Tibial nerve (tissue), 4 donors: ENCODE data around the gene MAP3K20. TPM values are rescaled to one million over a fixed set of nuclear protein-coding genes. Genes with fewer than 3 reads are reported as not detected.
A peak's percentile ranks its signal among the peaks of the same experiment; 100 is the strongest.

ENCODE experiments used
- DNase-seq, 2 donors: peaks; one replicate each; pipeline ENCODE4 v3.0.0-alpha.2; 2019; ENCODE audit warnings: low spot score in 2 of 2
- H3K27ac ChIP-seq, 4 donors: fragments of 200-600 bp; sonication (generic) in 3 of 4; one replicate each; pipeline ENCODE4 v1.5.1; 2017 to 2019; ENCODE audit warnings: mild to moderate bottlenecking in 1 of 4
- H3K27me3 ChIP-seq, 2 donors: fragments of 200-600 bp; sonication (generic) in 1 of 2; one replicate each; pipeline versions ENCODE4 v1.5.1 to v1.6.0; 2017 to 2019
- H3K36me3 ChIP-seq, 3 donors: fragments of 200-600 bp; sonication (generic); one replicate each; pipeline ENCODE4 v1.5.1; 2018 to 2019
- H3K4me1 ChIP-seq, 4 donors: fragments of 200-600 bp; sonication (generic) in 3 of 4; one replicate each; pipeline ENCODE4 v1.5.1; 2017 to 2019
- H3K4me3 ChIP-seq, 4 donors: fragments of 200-600 bp; sonication (generic) in 3 of 4; one replicate each; pipeline ENCODE4 v1.5.1; 2017 to 2019; ENCODE audit warnings: mild to moderate bottlenecking in 1 of 4, moderate library complexity in 1 of 4
- H3K9me3 ChIP-seq, 4 donors: fragments of 200-600 bp; sonication (generic) in 3 of 4; one replicate each; pipeline ENCODE4 v1.5.1; 2017 to 2019
- CTCF ChIP-seq, 5 experiments: fragments of 200-600 bp in 3 of 5; fragments of 450-650 bp in 2 of 5; sonication (generic) in 3 of 5; IDR thresholded peaks; one replicate each; pipeline ENCODE4 v1.5.1; 2016 to 2019; ENCODE audit warnings: antibody characterized with exemption in 5 of 5, mild to moderate bottlenecking in 3 of 5, moderate library complexity in 2 of 5
- EP300 ChIP-seq, 2 donors: sonication (generic); formaldehyde crosslinking; IDR thresholded peaks; one replicate each; pipeline ENCODE4 v1.6.1; 2017; ENCODE audit warnings: antibody characterized with exemption in 2 of 2, mild to moderate bottlenecking in 1 of 2
- POLR2A ChIP-seq, 2 donors: fragments of 450-650 bp; IDR thresholded peaks; one replicate each; pipeline ENCODE4 v1.6.1; 2017; ENCODE audit warnings: antibody characterized with exemption in 2 of 2, mild to moderate bottlenecking in 2 of 2, moderate library complexity in 2 of 2
- WGBS, 2 donors: methylation state at CpG; one replicate each; pipeline ENCODE4 v1.1.5; 2018; 5-methylcytosine and 5-hydroxymethylcytosine counted together
- total RNA-seq, 4 donors: library from RNA; depleted of rRNA; stranded (reverse); fragments of >200 nt; gene quantifications; one replicate each; pipeline ENCODE4 v1.1.0, GENCODE V29; 2016

MAP3K20 gene
- total RNA-seq, 4 donors from 2014 or later, result 21.9 to 32.6 (median 23.2) TPM

GRCh38 chr2:173210270-173211196 is 134.9 kb downstream of the MAP3K20 start:
- Histone ChIP-seq H3K36me3 (peaks cover 0 to 5% (median 0%) of the 10 kb centered on the region in 3 donors), H3K4me3 (no peak overlapping the region), H3K27ac (peak overlapping the region in 2 of 4 donors; percentile 4 to 46), H3K4me1 (peaks cover 0 to 14% (median 4%) of the 10 kb centered on the region in 4 donors), H3K27me3 (no peaks in the 10 kb centered on the region), H3K9me3 (no peaks in the 10 kb centered on the region)
- WGBS, 2 donors, result 20 to 23% methylated on average over 8 of the region's 8 CpGs
- DNase-seq, result peak; percentile 48 to 87
- TF ChIP-seq POLR2A (IDR thresholded peaks at IDR 0.05), result no peak
- TF ChIP-seq EP300 (IDR thresholded peaks at IDR 0.05), result peak; percentile 30 to 85
- TF ChIP-seq CTCF (IDR thresholded peaks at IDR 0.05), result peak; percentile 77 to 91 (median 87)

DNA sequence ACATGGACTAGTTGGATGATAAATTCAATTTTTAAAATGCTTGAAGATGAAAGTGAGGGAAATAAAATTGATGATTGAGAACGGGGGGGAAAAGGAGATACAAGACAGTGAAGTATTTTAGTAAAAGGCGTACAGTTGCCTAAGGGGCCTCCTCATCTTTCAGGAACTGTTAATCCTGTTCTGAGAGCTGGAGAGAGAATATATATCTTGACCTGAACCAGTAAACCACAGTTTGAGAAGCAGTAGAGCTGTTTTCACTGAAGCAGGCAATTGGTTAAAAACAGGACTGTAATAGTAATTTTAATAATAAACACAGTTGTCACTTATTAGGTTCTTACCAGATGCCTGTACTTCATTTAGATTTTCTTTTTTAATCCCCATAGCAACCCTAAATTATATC is 137.5 kb downstream of the MAP3K20 start:
- H3K9me3 ChIP-seq, result no peaks in the 10 kb centered on the region
- no peak overlapping the region for H3K4me3 ChIP-seq
- 86 to 93% methylated on average over 2 of the region's 2 CpGs for WGBS, 2 donors
- no peak overlapping the region for H3K27ac ChIP-seq
- peaks cover 0 to 5% (median 0%) of the 10 kb centered on the region in 3 donors for H3K36me3 ChIP-seq
- peaks cover 0 to 10% (median 6%) of the 10 kb centered on the region in 4 donors for H3K4me1 ChIP-seq
- TF ChIP-seq EP300 (IDR thresholded peaks at IDR 0.05), result no peak
- no peaks in the 10 kb centered on the region for H3K27me3 ChIP-seq
- DNase-seq, result no peak

- Histone ChIP-seq H3K9me3 (no peaks in the 10 kb centered on the region), H3K4me1 (peaks cover 0 to 20% (median 7%) of the 10 kb centered on the region in 4 donors), H3K4me3 (no peak overlapping the region), H3K36me3 (peaks cover 0 to 5% (median 0%) of the 10 kb centered on the region in 3 donors), H3K27me3 (no peaks in the 10 kb centered on the region), H3K27ac (no peak overlapping the region)
- 91 to 94% methylated on average over 5 of the region's 5 CpGs for WGBS, 2 donors
- no peak for TF ChIP-seq EP300 (IDR thresholded peaks at IDR 0.05)
- TF ChIP-seq POLR2A (IDR thresholded peaks at IDR 0.05), result no peak
- no peak for TF ChIP-seq CTCF (IDR thresholded peaks at IDR 0.05)
- no peak for DNase-seq
Measured at GRCh38 chr2:173214213-173214612, 138.6 kb downstream of the MAP3K20 start.

DNA sequence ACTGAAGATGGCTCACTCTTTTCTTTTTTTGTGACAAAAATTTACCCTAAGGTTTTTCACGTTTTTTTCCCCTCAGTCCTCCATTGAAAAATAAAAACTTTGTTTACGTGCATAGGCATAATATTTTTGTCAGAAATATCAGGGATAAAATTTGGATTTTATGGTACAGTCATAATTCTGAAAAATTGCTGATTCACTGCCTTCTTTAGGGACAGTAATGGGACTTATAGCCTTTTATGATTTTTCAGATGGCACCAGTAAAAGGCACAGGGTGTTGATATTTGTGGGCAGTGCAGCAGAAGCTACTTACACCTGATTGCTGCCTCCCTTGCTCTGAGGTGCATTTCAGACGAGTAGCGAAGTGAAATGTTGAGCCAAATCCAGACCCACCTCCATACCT is 139.7 kb downstream of the MAP3K20 start:
- Histone ChIP-seq H3K4me3 (no peak overlapping the region), H3K27me3 (no peaks in the 10 kb centered on the region), H3K9me3 (no peaks in the 10 kb centered on the region), H3K27ac (no peak overlapping the region), H3K36me3 (peaks cover 0 to 5% (median 0%) of the 10 kb centered on the region in 3 donors), H3K4me1 (peaks cover 0 to 20% (median 4%) of the 10 kb centered on the region in 4 donors)
- TF ChIP-seq CTCF (IDR thresholded peaks at IDR 0.05) (no peak), POLR2A (IDR thresholded peaks at IDR 0.05) (no peak), EP300 (IDR thresholded peaks at IDR 0.05) (no peak)
- 93 to 97% methylated on average over 4 of the region's 4 CpGs for WGBS, 2 donors
- DNase-seq, result no peak

GRCh38 chr2:173216051-173216450 is 140.4 kb downstream of the MAP3K20 start:
- H3K4me3 ChIP-seq, result no peak overlapping the region
- 93 to 94% methylated on average over 1 of the region's 1 CpG for WGBS, 2 donors
- H3K27me3 ChIP-seq, result no peaks in the 10 kb centered on the region
- H3K36me3 ChIP-seq, result peaks cover 0 to 5% (median 0%) of the 10 kb centered on the region in 3 donors
- peaks cover 0 to 14% (median 4%) of the 10 kb centered on the region in 4 donors for H3K4me1 ChIP-seq
- no peak for TF ChIP-seq EP300 (IDR thresholded peaks at IDR 0.05)
- no peak for TF ChIP-seq POLR2A (IDR thresholded peaks at IDR 0.05)
- TF ChIP-seq CTCF (IDR thresholded peaks at IDR 0.05), result no peak
- H3K9me3 ChIP-seq, result no peaks in the 10 kb centered on the region
- no peak overlapping the region for H3K27ac ChIP-seq
- no peak for DNase-seq
